Endodermal cell (in vitro differentiated cells): ENCODE results near the gene DYNC1I1. TPM values are rescaled to one million over a fixed set of nuclear protein-coding genes. Genes with fewer than 3 reads are reported as not detected.
A peak's percentile ranks its signal among the peaks of the same experiment; 100 is the strongest.

Experiments used
- DNase-seq: peaks from one replicate; pipeline ENCODE4 v3.0.0-alpha.2; 2017
- H3K27ac ChIP-seq: 2 replicates; pipeline ENCODE4 v1.5.1; 2013; ENCODE audit warnings: mild to moderate bottlenecking, low read depth, low read length, moderate library complexity
- H3K27me3 ChIP-seq: 2 replicates; pipeline ENCODE4 v1.6.1; 2013; ENCODE audit warnings: mild to moderate bottlenecking, low read length, moderate library complexity; ENCODE audit not compliant: insufficient read depth, control insufficient read depth, poor library complexity, severe bottlenecking
- H3K36me3 ChIP-seq: 2 replicates; pipeline ENCODE4 v1.7.0; 2013; ENCODE audit warnings: mild to moderate bottlenecking, low read length, moderate library complexity; ENCODE audit not compliant: control insufficient read depth, insufficient read depth
- H3K4me1 ChIP-seq: one replicate; pipeline ENCODE4 v1.7.0; 2013; ENCODE audit warnings: low read length; ENCODE audit not compliant: control insufficient read depth, insufficient read depth
- H3K4me3 ChIP-seq: 2 replicates; pipeline ENCODE4 v1.5.1; 2013; ENCODE audit warnings: mild to moderate bottlenecking, low read length, moderate library complexity
- H3K9ac ChIP-seq: 2 replicates; pipeline ENCODE4 v1.6.1; 2013; ENCODE audit warnings: mild to moderate bottlenecking, low read length, moderate library complexity; ENCODE audit not compliant: poor library complexity, severe bottlenecking; ENCODE audit errors: extremely low read depth
- H3K9me3 ChIP-seq: 2 replicates; pipeline ENCODE4 v1.6.1; 2013; ENCODE audit warnings: mild to moderate bottlenecking, low read length, moderate library complexity; ENCODE audit not compliant: control insufficient read depth
- H3K27ac Mint-ChIP-seq: 2 replicates; pipeline ENCODE4 v1.8.0; 2020; ENCODE audit warnings: mixed read lengths
- H3K27me3 Mint-ChIP-seq: 2 replicates; pipeline ENCODE4 v1.8.0; 2021; ENCODE audit warnings: mild to moderate bottlenecking, mixed read lengths; ENCODE audit not compliant: insufficient read depth
- H3K36me3 Mint-ChIP-seq: 2 replicates; pipeline ENCODE4 v1.8.0; 2020; ENCODE audit warnings: low read depth, mixed read lengths
- H3K4me1 Mint-ChIP-seq: 2 replicates; pipeline ENCODE4 v1.8.0; 2020; ENCODE audit warnings: mixed read lengths
- H3K4me3 Mint-ChIP-seq: 2 replicates; pipeline ENCODE4 v1.8.0; 2020; ENCODE audit warnings: mild to moderate bottlenecking, moderate library complexity, mixed read lengths
- H3K9me3 Mint-ChIP-seq: 2 replicates; pipeline ENCODE4 v1.8.0; 2020; ENCODE audit warnings: mild to moderate bottlenecking, mixed read lengths
- CTCF ChIP-seq: fragments of 200-600 bp; sonication (generic); conservative IDR thresholded peaks from 2 replicates; pipeline ENCODE4 v1.5.0; 2021; ENCODE audit warnings: antibody characterized with exemption, mild to moderate bottlenecking
- WGBS, 2 experiments: methylation state at CpG; one replicate each; pipeline versions ENCODE4 v1.1.5 to v1.1.7; 2013; ENCODE audit warnings: missing lambda C conversion rate in 2 of 2, mixed read lengths in 1 of 2; ENCODE audit not compliant: insufficient coverage in 1 of 2, insufficient read length in 1 of 2; 5-methylcytosine and 5-hydroxymethylcytosine counted together
- total RNA-seq, 2 donors: library from RNA; stranded (reverse); fragmentation: NEBNext Ultra II Directional in 1 of 2; extraction: Animal tissue kit (Norgen Biotek cat#: 25700) in 1 of 2; gene quantifications; 2 replicates in 1 of 2; 3 replicates in 1 of 2; pipeline ENCODE4 v1.2.1, GENCODE V29; 2021

Gene DYNC1I1
- total RNA-seq, 2 donors from 2014 or later, result 6.5 to 7.2 TPM

GRCh38 chr7:96120445-96121225 lies 348.3 kb downstream of the DYNC1I1 start:
- H3K4me1 Mint-ChIP-seq, result peaks cover 47% of the 10 kb centered on the region
- H3K27me3 ChIP-seq, result no peaks in the 10 kb centered on the region
- H3K4me1 ChIP-seq, result peaks cover 21% of the 10 kb centered on the region
- H3K36me3 ChIP-seq, result peaks cover 36% of the 10 kb centered on the region
- no peak for DNase-seq
- no peak overlapping the region for H3K4me3 Mint-ChIP-seq
- no peak for TF ChIP-seq CTCF
- no peaks in the 10 kb centered on the region for H3K27me3 Mint-ChIP-seq
- H3K4me3 ChIP-seq, result no peak overlapping the region
- 95% methylated on average over 2 of the region's 2 CpGs for WGBS, 2 experiments
- H3K27ac ChIP-seq, result no peak overlapping the region
- H3K9me3 ChIP-seq, result no peaks in the 10 kb centered on the region
- H3K9ac ChIP-seq, result no peak overlapping the region
- peaks cover 19% of the 10 kb centered on the region for H3K36me3 Mint-ChIP-seq
- no peaks in the 10 kb centered on the region for H3K9me3 Mint-ChIP-seq
- no peak overlapping the region for H3K27ac Mint-ChIP-seq

GRCh38 chr7:96121752-96122151 lies 349.4 kb downstream of the DYNC1I1 start:
- peak overlapping the region; percentile 37 for H3K27ac Mint-ChIP-seq
- Histone ChIP-seq H3K27ac (no peak overlapping the region), H3K4me3 (no peak overlapping the region), H3K9me3 (no peaks in the 10 kb centered on the region), H3K4me1 (peaks cover 30% of the 10 kb centered on the region), H3K27me3 (no peaks in the 10 kb centered on the region), H3K36me3 (peaks cover 36% of the 10 kb centered on the region), H3K9ac (no peak overlapping the region)
- H3K4me3 Mint-ChIP-seq, result no peak overlapping the region
- whole genome bisulfite sequencing, 2 experiments, result 39 to 83% methylated on average over 4 to 6 of the region's 6 CpGs
- no peaks in the 10 kb centered on the region for H3K9me3 Mint-ChIP-seq
- DNase-seq, result peak; percentile 71
- H3K4me1 Mint-ChIP-seq, result peaks cover 58% of the 10 kb centered on the region
- H3K27me3 Mint-ChIP-seq, result no peaks in the 10 kb centered on the region
- peaks cover 19% of the 10 kb centered on the region for H3K36me3 Mint-ChIP-seq
- TF ChIP-seq CTCF, result no peak

- Histone ChIP-seq H3K9ac (no peak overlapping the region), H3K9me3 (no peaks in the 10 kb centered on the region), H3K27me3 (no peaks in the 10 kb centered on the region), H3K27ac (no peak overlapping the region), H3K4me3 (peak overlapping the region; percentile 11), H3K4me1 (peaks cover 39% of the 10 kb centered on the region), H3K36me3 (peaks cover 40% of the 10 kb centered on the region)
- no peak overlapping the region for H3K27ac Mint-ChIP-seq
- DNase-seq, result no peak
- H3K4me3 Mint-ChIP-seq, result no peak overlapping the region
- peaks cover 20% of the 10 kb centered on the region for H3K36me3 Mint-ChIP-seq
- no peak for TF ChIP-seq CTCF
- no peaks in the 10 kb centered on the region for H3K27me3 Mint-ChIP-seq
- H3K9me3 Mint-ChIP-seq, result no peaks in the 10 kb centered on the region
- peaks cover 63% of the 10 kb centered on the region for H3K4me1 Mint-ChIP-seq
- WGBS, 2 experiments, result 86 to 95% methylated on average over 1 to 2 of the region's 2 CpGs
Observed at GRCh38 chr7:96122746-96123145, 350.4 kb downstream of the DYNC1I1 start.
